Activated T-cell treated with anti-CD3 and anti-CD28 coated beads for 1 hour (primary cell): ENCODE data around the gene WDR18.

ENCODE experiments used
- DNase-seq: peaks from one replicate; pipeline ENCODE4 v3.0.0-alpha.2; 2020; ENCODE audit warnings: low read depth

The WDR18 gene

DNA sequence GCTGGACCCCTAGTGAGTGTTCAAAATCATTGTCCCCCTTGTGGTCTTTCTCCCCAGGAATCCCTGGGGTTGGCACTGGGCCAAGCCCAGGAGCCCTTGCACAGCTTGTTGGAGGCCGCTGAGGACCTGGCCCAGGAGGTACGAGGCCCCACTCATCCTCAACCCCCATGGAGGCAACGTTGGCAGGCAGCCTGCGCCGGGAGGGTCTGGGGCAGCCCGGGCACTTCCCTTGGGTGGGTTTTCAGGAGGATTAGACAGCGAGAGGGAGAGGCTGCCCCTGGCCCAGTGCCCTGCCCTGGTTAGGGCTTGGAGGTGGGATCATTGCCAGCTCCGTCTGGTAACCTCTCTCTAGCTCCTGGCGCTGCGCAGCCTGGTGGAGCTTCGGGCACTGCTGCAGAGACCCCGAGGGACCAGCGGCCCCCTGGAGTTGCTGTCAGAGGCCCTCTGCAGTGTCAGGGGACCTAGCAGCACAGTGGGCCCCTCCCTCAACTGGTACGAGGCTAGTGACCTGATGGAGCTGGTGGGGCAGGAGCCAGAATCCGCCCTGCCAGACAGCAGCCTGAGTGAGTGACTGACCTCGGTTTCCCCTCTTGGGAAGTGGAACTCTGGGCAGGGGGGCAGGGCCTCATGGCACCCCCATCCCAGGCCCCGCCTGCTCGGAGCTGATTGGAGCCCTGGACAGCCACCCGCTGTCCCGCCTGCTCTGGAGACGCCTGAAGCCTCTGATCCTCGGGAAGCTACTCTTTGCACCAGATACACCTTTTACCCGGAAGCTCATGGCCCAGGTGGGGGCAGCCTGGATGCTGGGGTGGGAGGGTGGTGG, 58.8 kb downstream of the WDR18 start:
- no peak for DNase-seq
